Heart left ventricle (tissue), 16 donors: Measurements from ENCODE around the gene CAMTA1. TPM values are rescaled to one million over a fixed set of nuclear protein-coding genes. Genes with fewer than 3 reads are reported as not detected.

Experiments
- ATAC-seq, 4 donors: fragments of 200-7000 bp; cut with Tn5 transposase; one replicate each; pipeline ENCODE4 v1.9.1; 2020 to 2022; ENCODE audit warnings: moderate library complexity in 4 of 4, mild to moderate bottlenecking in 3 of 4, moderate number of reproducible peaks in 1 of 4
- DNase-seq, 5 donors: peaks; one replicate each; pipeline ENCODE4 v3.0.0-alpha.2; 2020
- H3K27ac ChIP-seq, 12 donors: fragments of 200-600 bp; sonication (generic) in 4 of 12; one replicate each; pipeline versions ENCODE4 v1.5.0 to v1.8.0; 2016 to 2022; ENCODE audit warnings: mild to moderate bottlenecking in 2 of 12
- H3K27me3 ChIP-seq, 9 donors: fragments of 200-600 bp; sonication (generic) in 2 of 9; one replicate each; pipeline versions ENCODE4 v1.5.1 to v1.8.0; 2016 to 2022; ENCODE audit warnings: mild to moderate bottlenecking in 3 of 9
- H3K36me3 ChIP-seq, 9 donors: fragments of 200-600 bp; sonication (generic) in 2 of 9; one replicate each; pipeline versions ENCODE4 v1.5.0 to v1.8.0; 2018 to 2022; ENCODE audit warnings: mild to moderate bottlenecking in 2 of 9
- H3K4me1 ChIP-seq, 12 donors: fragments of 200-600 bp; sonication (generic) in 4 of 12; one replicate each; pipeline versions ENCODE4 v1.5.0 to v1.8.0; 2016 to 2022; ENCODE audit warnings: mild to moderate bottlenecking in 3 of 12
- H3K4me3 ChIP-seq, 12 donors: fragments of 200-600 bp; sonication (generic) in 4 of 12; one replicate each; pipeline versions ENCODE4 v1.5.0 to v1.8.0; 2017 to 2022; ENCODE audit warnings: mild to moderate bottlenecking in 9 of 12, moderate library complexity in 4 of 12
- H3K9me3 ChIP-seq, 12 donors: fragments of 200-600 bp; sonication (generic) in 4 of 12; one replicate each; pipeline versions ENCODE4 v1.5.0 to v1.8.0; 2016 to 2022; ENCODE audit warnings: mild to moderate bottlenecking in 1 of 12
- POLR2A ChIP-seq, 2 donors: fragments of 450-650 bp; IDR thresholded peaks; one replicate each; pipeline ENCODE4 v1.6.1; 2017; ENCODE audit warnings: antibody characterized with exemption in 2 of 2, mild to moderate bottlenecking in 2 of 2, moderate library complexity in 2 of 2
- WGBS, 4 donors: extraction: QIAGEN DNeasy Blood & Tissue Kit in 2 of 4; methylation state at CpG; one replicate each; pipeline versions ENCODE4 v1.1.5 to v1.1.7; 2013 to 2018; 5-methylcytosine and 5-hydroxymethylcytosine counted together
- intact Hi-C, 10 donors: fragments of 100-400 bp; cut with DNase I; formaldehyde crosslinking; loops; one replicate each; pipeline versions ENCODE4 v1.11.1 to v1.14.2; 2022
- polyA plus RNA-seq, 2 donors: library from polyadenylated mRNA; stranded (reverse); fragments of 200-250 nt; gene quantifications; one replicate each; pipeline ENCODE4 v1.2.3, GENCODE V29; 2013
- total RNA-seq, 9 donors: library from RNA; depleted of rRNA in 2 of 9; stranded (reverse); fragments of >200 nt in 2 of 9; fragmentation: NEBNext Ultra II Directional in 3 of 9; extraction: Animal tissue kit (Norgen Biotek cat#: 25700) in 3 of 9; gene quantifications; one replicate each; pipeline versions ENCODE4 v1.1.0 to v1.2.4, GENCODE V29; 2016 to 2023
- TF ChIP-seq, protein P1 (sequence below), 12 donors: fragments of 200-600 bp; sonication (generic) in 4 of 12; IDR thresholded peaks; one replicate each; pipeline versions ENCODE4 v1.5.0 to v1.8.0; 2018 to 2022; ENCODE audit warnings: antibody characterized with exemption in 12 of 12, mild to moderate bottlenecking in 5 of 12
- donor health status: ischemic (EF 13 %, LVEDD 7.1; RV severe dilation, severe dysfunction).
- donor health status: healthy with polysubstance abuse.
- donor health status: DM: no; HTN: yes; CAD: no.
- donor health status: DM: no; HTN: no; CAD: no.
- donor health status: ischemic (EF 25% LVEDD 6.9; RV normal size, moderate dysfunction).
- donor health status: ischemic (EF 25% LVEDD 5.7; RV mildly dilated, moderate dysfunction).
- donor health status: healthy.
- donor health status: DM: yes; HTN: yes; CAD: no.
- donor health status: ischemic (EF 35%, LVEDD 5.7; RV mildly dilated, moderate dysfunction).
- donor health status: nonischemic (EF 11% LVEDD 7.7; RV severe dilation, severe dysfunction).
- donor health status: DM: yes; HTN: yes; CAD: no.
- donor health status: PGD.
- donor health status: ischemic (EF 29% LVEDD 5.4; RV normal size, mild dysfunction).
- donor health status: nonischemic (EF 23%, LVEDD 6.1; RV moderate dilation, normal function).

CAMTA1 gene
- total and polyA plus RNA-seq, 11 donors, result 114 to 303 (median 137) TPM

DNA sequence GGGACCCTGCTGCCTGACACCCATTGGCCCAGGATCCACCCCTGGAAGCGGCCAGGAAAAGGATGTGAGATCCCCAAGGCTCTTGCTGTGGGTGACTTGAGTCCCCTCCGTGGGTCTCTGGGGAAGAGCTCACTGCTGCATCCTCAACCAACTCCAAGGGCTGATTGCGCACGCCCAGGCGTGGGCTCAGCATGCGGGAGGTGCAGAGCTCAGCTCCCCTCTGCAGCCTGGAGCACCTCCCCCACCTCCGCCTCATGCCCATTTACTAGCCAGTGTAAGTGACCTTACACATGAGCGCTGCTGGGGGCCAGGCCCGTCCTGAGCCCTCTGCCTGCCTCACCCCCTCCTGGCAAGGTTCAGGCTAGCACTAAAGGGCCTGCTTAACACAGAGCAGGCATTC, 847.4 kb downstream of the CAMTA1 start:
- intact Hi-C loops, result no loop called here
- Histone ChIP-seq H3K27me3 (peaks cover 0 to 5% (median 0%) of the 10 kb centered on the region in 9 donors), H3K36me3 (no peaks in the 10 kb centered on the region), H3K27ac (no peak overlapping the region), H3K4me3 (no peak overlapping the region), H3K4me1 (peaks cover 0 to 12% (median 4%) of the 10 kb centered on the region in 12 donors), H3K9me3 (no peaks in the 10 kb centered on the region)
- no peak for ATAC-seq
- TF ChIP-seq, protein P1, sequence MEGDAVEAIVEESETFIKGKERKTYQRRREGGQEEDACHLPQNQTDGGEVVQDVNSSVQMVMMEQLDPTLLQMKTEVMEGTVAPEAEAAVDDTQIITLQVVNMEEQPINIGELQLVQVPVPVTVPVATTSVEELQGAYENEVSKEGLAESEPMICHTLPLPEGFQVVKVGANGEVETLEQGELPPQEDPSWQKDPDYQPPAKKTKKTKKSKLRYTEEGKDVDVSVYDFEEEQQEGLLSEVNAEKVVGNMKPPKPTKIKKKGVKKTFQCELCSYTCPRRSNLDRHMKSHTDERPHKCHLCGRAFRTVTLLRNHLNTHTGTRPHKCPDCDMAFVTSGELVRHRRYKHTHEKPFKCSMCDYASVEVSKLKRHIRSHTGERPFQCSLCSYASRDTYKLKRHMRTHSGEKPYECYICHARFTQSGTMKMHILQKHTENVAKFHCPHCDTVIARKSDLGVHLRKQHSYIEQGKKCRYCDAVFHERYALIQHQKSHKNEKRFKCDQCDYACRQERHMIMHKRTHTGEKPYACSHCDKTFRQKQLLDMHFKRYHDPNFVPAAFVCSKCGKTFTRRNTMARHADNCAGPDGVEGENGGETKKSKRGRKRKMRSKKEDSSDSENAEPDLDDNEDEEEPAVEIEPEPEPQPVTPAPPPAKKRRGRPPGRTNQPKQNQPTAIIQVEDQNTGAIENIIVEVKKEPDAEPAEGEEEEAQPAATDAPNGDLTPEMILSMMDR (IDR thresholded peaks at IDR 0.05), result no peak
- TF ChIP-seq POLR2A (IDR thresholded peaks at IDR 0.05), result no peak
- WGBS, 4 donors, result 75 to 94% (median 78%) methylated on average over 3 to 9 of the region's 9 CpGs
- DNase-seq, result peak in 1 of 5 donors; percentile 31

DNA sequence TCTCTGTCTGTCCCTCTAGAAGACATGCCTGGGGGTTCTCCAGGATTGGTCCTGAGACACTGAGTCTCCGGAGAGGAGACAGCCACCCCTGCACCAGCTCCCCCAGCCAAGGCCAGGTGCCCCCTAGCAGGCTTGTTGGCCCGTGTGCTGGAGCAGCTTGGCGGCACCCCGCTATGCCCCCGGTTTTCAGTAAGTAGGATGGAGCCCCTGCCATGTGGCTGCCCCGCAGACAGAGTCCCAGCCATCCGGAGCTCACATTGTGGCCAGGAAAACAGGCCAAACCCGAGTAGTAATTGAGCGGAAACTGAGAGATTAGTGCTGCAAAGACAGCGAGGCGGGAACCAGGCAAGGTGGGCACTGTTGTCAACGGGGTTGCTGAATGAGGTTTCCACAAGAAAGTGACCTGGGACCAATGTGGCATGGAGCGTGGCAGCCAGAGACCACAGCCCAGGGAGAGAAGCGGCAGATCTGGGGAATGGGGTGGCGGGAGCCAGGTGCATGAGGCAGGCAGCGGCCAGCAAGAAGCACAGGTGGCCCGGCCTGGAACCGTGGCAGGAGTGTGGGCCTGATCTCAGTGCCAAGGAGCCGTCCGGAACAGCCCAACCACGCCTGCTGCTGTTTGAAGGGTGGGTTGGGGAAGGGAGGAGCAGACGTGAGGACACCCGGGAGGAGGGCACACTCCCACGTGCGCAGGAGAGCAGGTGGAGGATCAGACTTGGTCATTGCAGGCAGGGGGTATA, 848.4 kb downstream of the CAMTA1 start:
- intact Hi-C loops, result no loop called here
- WGBS, 4 donors, result 86 to 91% (median 87%) methylated on average over 21 to 25 of the region's 25 CpGs
- Histone ChIP-seq H3K27me3 (peaks cover 0 to 5% (median 0%) of the 10 kb centered on the region in 9 donors), H3K27ac (no peak overlapping the region), H3K9me3 (no peaks in the 10 kb centered on the region), H3K36me3 (no peaks in the 10 kb centered on the region), H3K4me3 (no peak overlapping the region), H3K4me1 (peaks cover 0 to 5% (median under 1%) of the 10 kb centered on the region in 12 donors)
- ATAC-seq, result no peak
- peak in 1 of 5 donors; percentile 32 for DNase-seq
- TF ChIP-seq POLR2A (IDR thresholded peaks at IDR 0.05), result no peak
- TF ChIP-seq, protein P1 (IDR thresholded peaks at IDR 0.05), result no peak

DNA sequence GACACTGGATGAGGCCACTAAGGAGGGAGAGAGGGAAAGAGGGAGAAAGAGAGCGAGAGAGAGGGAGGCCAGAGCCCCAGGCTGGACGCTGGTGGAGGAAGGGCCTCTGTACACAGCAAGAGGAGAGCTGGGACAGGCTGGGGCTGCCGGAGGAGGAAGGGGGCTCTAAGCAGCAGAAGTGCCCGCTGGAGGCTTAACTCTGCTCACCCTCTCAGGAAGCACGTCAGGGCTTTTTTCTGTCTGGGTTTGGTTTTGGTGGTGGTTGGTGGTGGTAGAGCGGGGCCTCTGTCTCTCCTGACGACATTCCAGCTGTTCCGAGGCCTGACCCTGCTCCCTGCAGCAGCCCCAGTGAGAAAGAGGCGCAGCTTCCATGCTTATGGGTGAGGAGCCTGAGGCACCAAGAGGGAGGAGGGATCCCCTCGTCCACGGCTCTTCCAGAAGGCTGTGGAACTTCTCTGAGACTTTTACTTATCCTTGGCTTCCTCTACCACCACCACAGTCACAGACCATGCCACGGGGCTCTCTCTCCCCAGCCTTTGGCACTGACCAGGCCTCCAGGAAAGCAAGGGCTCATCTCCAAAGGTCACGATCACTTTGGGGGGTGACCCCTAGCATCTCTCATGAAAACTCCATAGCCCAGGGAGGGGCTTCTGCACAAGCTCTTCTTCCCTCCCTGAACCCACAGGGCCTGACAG, 849.4 kb downstream of the CAMTA1 start:
- Histone ChIP-seq H3K9me3 (no peaks in the 10 kb centered on the region), H3K4me3 (no peak overlapping the region), H3K27me3 (peaks cover 0 to 5% (median 0%) of the 10 kb centered on the region in 9 donors), H3K36me3 (no peaks in the 10 kb centered on the region), H3K27ac (no peak overlapping the region), H3K4me1 (peaks cover 0 to 3% (median 0%) of the 10 kb centered on the region in 12 donors)
- TF ChIP-seq, protein P1 (IDR thresholded peaks at IDR 0.05), result no peak
- no peak for TF ChIP-seq POLR2A (IDR thresholded peaks at IDR 0.05)
- DNase-seq (peak in 1 of 5 donors; percentile 26), ATAC-seq (no peak)
- 79 to 89% (median 84%) methylated on average over 13 of the region's 13 CpGs for WGBS, 4 donors
- intact Hi-C loops, result loop anchor here in 2 of 10 donors (5.0 kb wide), 2 partner anchors 52 to 397 kb away; no protein-coding TSS in a partner anchor
